NCI-H2196 treated with DMSO at 0.1 percent for 48 hours (cell line): Measurements from ENCODE around the gene ACKR4.
"Not testable (repeated sequence)": the region's sequence is repeated elsewhere in the genome, so short reads cannot be mapped to it uniquely, and the experiment has no call there.

Experiments
- DNase-seq: peaks from one replicate; lab custom pipeline; 2025; ENCODE audit not compliant: unreplicated experiment; lab: John Stamatoyannopoulos, UW

The ACKR4 gene

DNA sequence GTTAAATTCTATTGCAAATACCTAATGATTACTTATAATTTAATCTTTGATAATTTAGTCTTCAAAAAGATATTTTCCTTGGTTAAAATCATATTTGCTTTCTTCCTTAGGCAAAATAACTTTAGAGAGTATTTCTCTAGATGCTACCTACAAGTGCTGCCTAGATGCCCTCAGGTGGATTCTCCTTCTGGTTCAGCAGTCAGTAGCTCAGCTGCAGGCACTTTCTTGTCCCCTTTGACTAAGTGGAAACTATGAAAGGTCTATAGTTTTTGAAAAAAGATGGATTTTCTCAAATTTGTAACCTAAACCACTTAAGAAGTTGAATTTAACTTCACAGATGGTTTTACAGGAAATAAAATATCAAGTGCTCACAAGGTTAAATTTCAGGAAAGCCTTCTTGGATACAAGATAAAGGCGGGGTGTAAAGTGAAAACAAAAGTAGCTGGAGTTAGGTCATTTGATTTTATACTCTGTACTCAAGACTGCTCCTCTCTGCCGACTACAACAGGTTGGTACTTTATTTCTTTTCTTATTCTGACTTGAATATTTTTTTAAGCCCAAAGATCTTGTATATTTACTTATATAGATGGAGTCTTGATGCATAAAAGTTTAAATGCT, at the start of gene ACKR4:
Gene ACKR4, plus strand, starts transcription at position 455 of the 618 bp plus-strand sequence. CDS start 3,128 bp downstream, outside the sequence.
- DNase-seq: no peak

GRCh38 chr3:132549169-132549568, 47.9 kb upstream of the ACKR4 start:
- DNase-seq: no peak

DNA sequence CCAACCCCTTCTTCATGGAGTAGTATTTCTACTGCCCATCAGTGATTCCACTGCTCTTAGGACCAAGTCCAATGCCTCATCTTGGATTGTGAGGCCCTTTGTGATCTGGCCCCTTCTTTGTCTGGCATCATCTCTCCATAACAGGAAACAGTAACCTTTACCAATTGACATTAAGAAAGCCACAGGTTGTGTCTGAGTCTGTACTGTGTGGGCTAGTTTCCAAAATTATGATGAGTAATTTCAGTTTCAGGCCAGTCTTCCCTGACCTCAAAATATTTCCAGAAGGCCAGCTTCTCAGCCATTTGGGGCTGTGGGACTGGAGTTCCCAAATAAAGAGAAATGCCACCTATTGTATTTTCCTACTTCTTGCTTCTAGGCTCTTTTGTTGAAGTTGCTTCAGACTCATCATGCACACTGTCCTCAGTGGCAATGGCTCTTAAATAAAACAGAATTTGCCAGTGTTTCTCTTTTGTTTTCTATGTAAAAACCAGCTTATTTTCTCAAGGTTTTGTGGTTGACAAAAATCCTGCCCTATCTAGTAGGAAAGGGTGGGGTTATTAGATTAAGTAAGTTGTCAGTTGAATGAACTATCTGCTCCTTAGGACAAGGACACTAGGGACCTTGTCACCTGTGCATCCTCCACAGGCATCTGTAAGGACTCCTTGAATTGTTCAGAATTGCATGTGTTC, 47.0 kb upstream of the ACKR4 start:
- no peak for DNase-seq

DNA sequence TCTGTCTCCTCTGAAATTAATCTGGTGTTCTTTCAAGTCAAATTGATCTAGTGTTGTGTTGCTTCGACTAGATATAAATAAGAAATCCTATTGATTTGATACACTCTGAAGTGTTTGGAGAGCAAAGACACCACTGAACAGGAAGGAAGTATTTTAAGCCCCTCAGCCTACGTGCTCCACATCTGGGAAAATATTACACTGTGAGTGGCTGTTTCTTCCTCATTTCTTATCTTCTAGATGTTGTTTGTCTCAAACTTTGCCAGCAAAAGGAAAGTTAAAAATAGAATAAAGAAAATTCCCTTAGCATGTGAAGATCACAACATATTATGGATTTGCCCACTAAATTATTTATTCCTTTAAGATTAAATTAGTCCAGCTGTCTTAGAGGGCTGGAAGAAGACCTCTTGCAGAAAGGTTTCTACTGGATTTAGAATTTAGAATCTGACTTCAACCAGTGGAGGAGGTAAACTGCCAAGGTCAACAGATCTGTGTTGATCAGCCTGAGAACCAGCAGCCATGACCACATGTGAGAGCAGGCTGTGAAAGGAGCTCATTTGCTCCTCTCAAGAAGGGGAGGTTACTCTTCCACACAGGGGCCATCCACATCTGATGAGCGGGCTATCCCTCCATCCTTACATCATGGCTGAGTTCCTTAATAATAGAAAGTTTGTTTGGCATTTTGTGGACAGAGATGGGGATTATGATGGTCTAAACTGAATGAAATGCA, 46.3 kb upstream of the ACKR4 start:
- no peak for DNase-seq

GRCh38 chr3:132553826-132554225, 43.2 kb upstream of the ACKR4 start:
- DNase-seq: no peak

DNA sequence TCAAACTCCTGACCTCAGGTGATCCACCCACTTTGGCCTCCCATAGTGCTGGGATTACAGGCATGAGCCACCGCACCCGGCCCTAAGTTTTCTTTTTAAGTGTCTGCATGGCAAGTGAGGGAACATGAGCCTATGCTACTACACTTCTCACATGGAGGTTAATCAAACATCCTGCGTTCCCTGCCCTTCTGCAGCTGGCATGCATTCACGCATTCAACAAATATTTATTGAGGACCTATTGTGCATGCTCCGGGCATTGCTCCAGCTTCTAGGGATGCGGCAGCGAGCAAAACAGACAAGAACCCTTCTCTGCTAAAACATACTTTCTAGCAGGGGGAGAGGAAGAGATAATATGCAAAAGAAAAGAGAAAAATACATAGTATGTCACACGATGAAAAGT, 42.6 kb upstream of the ACKR4 start:
- peak; percentile 93 for DNase-seq

GRCh38 chr3:132555306-132556035, 41.6 kb upstream of the ACKR4 start:
- no peak for DNase-seq

- not testable (repeated sequence) for DNase-seq
These were observed 41.1 kb upstream of the ACKR4 start for GRCh38 chr3:132556036-132556386.

DNA sequence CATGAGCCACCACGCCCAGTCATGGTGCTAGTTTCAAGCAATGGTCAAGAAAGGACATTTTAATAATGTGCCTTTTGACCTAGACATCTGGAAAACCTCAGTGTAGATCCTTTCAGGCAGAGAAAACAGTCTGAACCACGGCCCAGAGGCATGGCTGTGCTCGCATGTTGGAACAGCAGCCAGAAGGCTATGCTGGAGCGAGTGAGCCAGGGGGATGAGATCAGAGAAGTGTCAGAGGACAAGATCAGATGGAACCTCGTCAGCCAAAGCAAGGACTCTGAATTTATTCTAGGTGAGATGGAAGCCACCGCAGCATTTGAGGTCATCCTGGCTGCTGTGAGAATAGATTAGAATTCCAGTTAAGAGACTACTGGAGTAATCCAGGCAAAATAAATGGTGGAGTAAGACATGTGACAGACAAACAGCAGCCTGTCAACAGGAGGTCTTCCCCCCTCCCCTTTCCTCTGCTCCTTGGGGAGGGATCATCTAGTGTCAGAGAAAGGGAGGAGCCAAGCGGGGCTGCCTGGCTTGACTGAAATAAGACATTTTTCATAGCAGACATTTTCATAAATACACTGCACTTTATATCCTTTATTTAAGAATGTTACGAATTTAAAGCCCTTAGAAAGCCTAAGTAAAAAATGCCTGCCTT, 40.4 kb upstream of the ACKR4 start:
- no peak for DNase-seq

GRCh38 chr3:132561003-132561402, 36.1 kb upstream of the ACKR4 start:
- no peak for DNase-seq

DNA sequence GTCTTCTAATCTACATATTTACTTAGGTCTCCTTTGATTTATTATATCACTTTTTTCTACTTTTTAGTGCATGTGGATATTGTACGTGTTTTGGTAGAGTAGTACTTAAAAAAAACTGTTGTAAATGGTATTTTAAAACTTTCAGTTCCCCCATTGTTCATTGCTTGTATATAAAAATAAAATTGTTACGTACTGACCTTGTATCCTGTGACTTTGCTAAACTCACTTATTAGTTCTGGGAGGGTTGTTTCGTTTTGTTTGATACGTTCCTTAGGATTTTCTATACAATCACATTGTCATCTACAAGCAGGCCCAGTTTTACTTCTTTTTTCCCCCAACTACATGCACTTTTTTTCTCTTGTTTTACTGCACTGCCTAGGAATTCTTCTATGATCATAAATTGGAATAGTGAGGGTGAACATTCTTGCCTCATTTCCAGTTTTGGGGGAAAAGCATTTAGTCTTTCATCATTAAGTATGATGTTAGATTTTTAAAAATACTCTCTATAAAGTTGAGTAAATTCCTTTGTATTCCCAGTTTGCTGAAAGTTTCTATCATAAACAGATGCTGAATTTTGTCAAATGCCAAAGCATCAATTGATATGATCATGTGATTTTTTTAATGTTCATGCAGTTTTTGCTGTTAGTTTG, 33.5 kb upstream of the ACKR4 start:
- DNase-seq: no peak

DNA sequence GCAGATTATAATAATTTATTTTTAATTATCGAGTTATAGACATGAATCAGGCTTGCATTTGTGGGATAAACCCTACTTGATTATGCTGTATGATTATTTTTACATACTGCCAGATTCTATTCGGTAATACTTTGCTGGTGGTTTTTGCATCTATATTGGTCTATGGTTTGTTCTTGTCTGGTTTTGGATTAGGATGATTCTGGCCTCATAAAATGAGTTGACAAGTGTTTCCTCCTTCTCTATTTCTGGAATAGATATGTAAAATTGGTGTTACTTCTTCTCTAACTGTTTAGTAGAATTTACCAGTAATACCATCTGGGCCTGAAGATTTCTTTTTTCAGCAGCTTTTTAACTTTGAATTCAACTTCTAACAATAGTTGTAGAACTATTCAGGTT, 33.0 kb upstream of the ACKR4 start:
- DNase-seq: no peak

DNA sequence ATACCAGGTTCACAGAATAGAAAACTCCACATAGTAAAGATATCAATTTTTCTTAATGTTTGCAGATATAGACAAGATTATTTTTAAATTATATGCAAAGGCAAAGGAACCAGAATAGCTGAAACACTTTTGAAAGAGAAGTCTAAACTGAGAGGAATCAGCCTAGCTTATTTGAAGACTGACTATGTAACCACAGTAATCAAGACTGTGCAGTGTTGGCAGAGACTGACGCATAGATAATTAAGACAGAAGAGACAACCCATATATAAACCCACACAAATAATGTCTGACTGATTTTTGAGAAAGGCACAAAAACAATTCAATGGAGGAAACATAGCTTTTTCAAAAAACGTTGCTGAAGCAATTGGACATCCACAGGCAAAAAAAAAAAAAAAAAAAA, 28.6 kb upstream of the ACKR4 start:
- no peak for DNase-seq

DNA sequence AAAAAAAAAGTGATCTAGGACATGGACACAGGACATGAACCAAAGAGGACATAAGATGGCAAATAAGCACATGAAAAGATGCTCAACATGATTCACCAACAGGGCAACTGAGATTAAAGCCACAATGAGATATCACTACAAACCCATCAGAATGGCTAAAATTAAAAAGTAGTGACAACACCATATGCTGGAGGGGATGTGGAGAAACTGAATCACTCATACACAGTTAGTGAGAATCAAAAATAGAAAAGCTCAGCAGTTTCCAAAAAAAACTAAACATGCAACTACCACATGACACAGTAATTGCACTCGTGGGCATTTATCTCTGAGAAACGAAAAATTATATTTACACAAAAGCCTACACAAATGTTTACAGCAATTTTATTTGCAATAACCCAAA, 27.9 kb upstream of the ACKR4 start:
- no peak for DNase-seq

DNA sequence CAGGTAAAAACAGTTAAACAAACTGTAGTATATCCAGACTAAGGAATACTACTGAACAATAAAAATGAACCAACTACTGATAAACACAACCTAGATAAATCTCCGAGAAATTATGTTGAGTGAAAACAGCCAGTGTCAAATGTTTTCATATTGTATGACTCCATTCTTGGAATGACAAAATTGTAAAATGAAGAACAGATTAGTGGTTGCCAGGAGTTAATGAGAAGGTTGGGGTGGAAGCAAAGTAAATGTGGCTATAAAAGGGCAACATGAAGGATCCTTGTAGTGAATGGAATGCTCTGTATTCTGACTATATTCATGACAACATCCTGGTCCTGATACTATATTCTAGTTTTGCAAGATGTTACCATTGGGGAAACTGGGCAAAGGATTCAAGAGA, 27.5 kb upstream of the ACKR4 start:
- no peak for DNase-seq

DNA sequence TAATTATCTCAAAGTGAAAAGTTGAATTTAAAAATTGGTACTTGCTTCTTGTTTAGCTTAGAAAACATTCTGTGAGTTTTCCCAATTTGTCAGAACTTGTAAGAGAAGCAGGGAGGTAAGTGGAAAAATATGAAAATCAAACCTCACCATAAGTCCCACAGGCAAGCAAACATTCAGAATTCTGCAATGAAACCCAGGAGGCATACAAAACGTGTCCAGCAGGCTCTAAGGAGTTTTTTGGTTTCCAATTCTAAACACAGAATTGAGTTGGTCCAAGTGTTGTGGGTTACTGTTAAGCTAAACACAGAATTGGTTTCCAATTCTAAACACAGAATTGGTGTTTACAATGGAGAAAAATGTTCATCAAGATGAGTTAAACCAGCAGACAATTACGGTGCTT, 27.1 kb upstream of the ACKR4 start:
- DNase-seq: no peak

- no peak for DNase-seq
These were observed 23.3 kb upstream of the ACKR4 start for GRCh38 chr3:132573797-132574211.

DNA sequence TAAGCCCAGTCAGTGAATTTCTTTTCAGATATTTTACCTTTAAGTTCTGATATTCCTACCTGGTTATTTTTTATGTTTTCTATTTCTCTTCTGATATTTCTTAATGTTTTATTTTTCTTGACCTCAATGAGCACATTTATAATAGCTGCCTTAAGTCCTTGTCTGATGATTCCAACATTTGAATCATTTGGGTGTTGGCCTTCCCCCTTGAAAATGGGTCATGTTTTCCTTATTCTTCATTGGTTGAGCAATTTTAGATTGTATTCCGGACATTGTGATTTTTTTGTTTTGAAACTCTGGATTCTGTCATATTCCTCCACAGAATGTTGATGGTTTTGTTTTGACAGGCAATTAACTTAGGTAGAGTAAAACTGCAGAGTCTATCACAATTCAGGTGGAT, 9.7 kb upstream of the ACKR4 start:
- DNase-seq: no peak

DNA sequence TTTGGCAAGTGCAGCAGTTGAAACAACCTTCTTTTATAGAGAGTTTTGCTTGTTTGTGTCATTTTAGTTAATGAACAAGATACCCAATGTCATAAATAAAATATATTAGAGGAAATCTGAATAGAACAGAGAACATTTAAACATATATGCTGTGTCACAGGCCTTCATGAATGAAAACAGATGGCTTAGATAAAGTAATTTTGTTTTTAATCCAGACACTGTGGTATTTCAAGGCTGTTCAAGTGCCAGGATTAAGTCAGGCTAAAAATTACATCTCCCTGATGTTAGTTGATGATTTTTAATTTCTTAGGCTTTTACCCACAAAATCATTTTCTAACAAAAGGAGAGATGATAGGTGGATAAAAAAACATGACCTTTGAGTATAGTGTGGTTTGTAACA, 4.9 kb upstream of the ACKR4 start:
- DNase-seq: no peak

DNA sequence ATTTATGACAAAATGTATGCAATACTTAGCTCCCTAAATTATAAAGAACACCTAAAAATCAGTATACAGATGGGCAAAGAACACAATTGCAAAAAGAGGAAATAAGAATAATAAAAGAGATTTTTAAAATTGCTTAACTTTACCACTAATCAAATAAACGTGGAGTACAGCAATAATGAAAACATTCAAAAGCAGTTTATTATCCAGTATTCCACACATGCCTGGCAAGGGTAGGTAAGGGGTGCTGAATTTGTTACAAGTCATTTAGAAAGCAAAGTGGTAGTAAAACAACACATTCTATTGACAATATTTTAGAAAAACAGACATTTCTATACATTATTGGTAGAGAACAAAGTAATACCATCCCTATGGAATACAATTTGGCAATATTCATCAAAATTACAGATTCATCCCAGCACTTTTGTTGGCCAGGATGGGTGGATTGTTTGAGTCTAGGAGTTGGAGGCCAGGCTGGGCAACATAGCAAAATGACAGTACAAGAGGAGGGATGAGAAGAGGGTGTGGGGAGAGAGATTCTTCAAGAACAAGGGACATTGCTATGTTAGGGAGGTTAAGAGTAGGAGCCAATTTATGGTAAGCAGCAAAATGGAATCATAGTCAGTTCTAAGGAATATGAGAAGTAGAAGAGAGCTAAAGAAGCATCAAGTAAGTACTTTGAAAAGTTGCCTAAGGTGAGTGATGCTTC, 3.7 kb upstream of the ACKR4 start:
- DNase-seq: no peak
